Activated T-cell treated with anti-CD3 and anti-CD28 coated beads, Interleukin-2, amount 50 U/mL, for 4 hours (primary cell): ENCODE data around the gene FRK. TPM values are rescaled to one million over a fixed set of nuclear protein-coding genes. Genes with fewer than 3 reads are reported as not detected.
"Not testable (repeated sequence)": the region's sequence is repeated elsewhere in the genome, so short reads cannot be mapped to it uniquely, and the experiment has no call there.

Source experiments
- ATAC-seq, 2 donors: fragments of 200-7000 bp; cut with Tn5 transposase; one replicate each; pipeline ENCODE4 v1.10.0; 2021
- DNase-seq: peaks from one replicate; pipeline ENCODE4 v3.0.0-alpha.2; 2020
- H3K27me3 Mint-ChIP-seq: one replicate; pipeline ENCODE4 v1.8.0; 2021; ENCODE audit warnings: low read depth, mixed read lengths
- H3K36me3 Mint-ChIP-seq: one replicate; pipeline ENCODE4 v1.8.0; 2022; ENCODE audit warnings: mixed read lengths; ENCODE audit not compliant: insufficient read depth
- H3K4me1 Mint-ChIP-seq: one replicate; pipeline ENCODE4 v1.8.0; 2021; ENCODE audit warnings: low read depth, mixed read lengths
- H3K4me3 Mint-ChIP-seq: one replicate; pipeline ENCODE4 v1.8.0; 2021; ENCODE audit warnings: mild to moderate bottlenecking, moderate library complexity, mixed read lengths
- H3K9me3 Mint-ChIP-seq: one replicate; pipeline ENCODE4 v1.8.0; 2021; ENCODE audit warnings: mixed read lengths
- total RNA-seq, 3 donors: library from RNA; stranded (reverse); gene quantifications; one replicate each; pipeline ENCODE4 v1.2.1, GENCODE V29; 2021

FRK gene
- total RNA-seq, 3 donors from 2014 or later = 0.03 to 0.05 (median 0.03) TPM

- Mint-ChIP-seq H3K27me3 (peaks cover 11% of the 10 kb centered on the region), H3K9me3 (no peaks in the 10 kb centered on the region), H3K4me1 (no peaks in the 10 kb centered on the region), H3K4me3 (no peak overlapping the region), H3K36me3 (no peaks in the 10 kb centered on the region)
- DNase-seq (no peak), ATAC-seq (no peak)
Measured at GRCh38 chr6:116062496-116062895, 1.8 kb upstream of the FRK start.

GRCh38 chr6:116059713-116060571 is 749 bp downstream of the FRK start:
- Mint-ChIP-seq H3K4me1 (no peaks in the 10 kb centered on the region), H3K4me3 (no peak overlapping the region), H3K27me3 (peaks cover 6% of the 10 kb centered on the region), H3K36me3 (no peaks in the 10 kb centered on the region), H3K9me3 (no peaks in the 10 kb centered on the region)
- ATAC-seq (no peak), DNase-seq (no peak)

GRCh38 chr6:116057766-116058165 is 2.9 kb downstream of the FRK start:
- no peaks in the 10 kb centered on the region for H3K36me3 Mint-ChIP-seq
- no peaks in the 10 kb centered on the region for H3K9me3 Mint-ChIP-seq
- H3K4me3 Mint-ChIP-seq = no peak overlapping the region
- H3K27me3 Mint-ChIP-seq = peaks cover 6% of the 10 kb centered on the region
- H3K4me1 Mint-ChIP-seq = no peaks in the 10 kb centered on the region
- DNase-seq (no peak), ATAC-seq (no peak)

GRCh38 chr6:116055513-116055912 is 5.2 kb downstream of the FRK start:
- Mint-ChIP-seq H3K9me3 (no peaks in the 10 kb centered on the region), H3K36me3 (no peaks in the 10 kb centered on the region), H3K4me3 (no peak overlapping the region), H3K27me3 (peaks cover 13% of the 10 kb centered on the region), H3K4me1 (no peaks in the 10 kb centered on the region)
- DNase-seq = no peak
- no peak for ATAC-seq

GRCh38 chr6:116051244-116051643 is 9.4 kb downstream of the FRK start:
- peaks cover 10% of the 10 kb centered on the region for H3K27me3 Mint-ChIP-seq
- no peaks in the 10 kb centered on the region for H3K36me3 Mint-ChIP-seq
- no peaks in the 10 kb centered on the region for H3K9me3 Mint-ChIP-seq
- no peaks in the 10 kb centered on the region for H3K4me1 Mint-ChIP-seq
- no peak for ATAC-seq
- no peak overlapping the region for H3K4me3 Mint-ChIP-seq
- no peak for DNase-seq

- H3K27me3 Mint-ChIP-seq = peaks cover 10% of the 10 kb centered on the region
- no peak for DNase-seq
- no peaks in the 10 kb centered on the region for H3K36me3 Mint-ChIP-seq
- H3K4me1 Mint-ChIP-seq = no peaks in the 10 kb centered on the region
- H3K4me3 Mint-ChIP-seq = no peak overlapping the region
- ATAC-seq = no peak
- no peaks in the 10 kb centered on the region for H3K9me3 Mint-ChIP-seq
Measured at GRCh38 chr6:116050737-116051136, 10.0 kb downstream of the FRK start.

- Mint-ChIP-seq H3K36me3 (no peaks in the 10 kb centered on the region), H3K4me3 (no peak overlapping the region), H3K27me3 (peaks cover 10% of the 10 kb centered on the region), H3K4me1 (no peaks in the 10 kb centered on the region), H3K9me3 (no peaks in the 10 kb centered on the region)
- DNase-seq = no peak
- no peak for ATAC-seq
Measured at GRCh38 chr6:116049321-116049720, 11.4 kb downstream of the FRK start.

DNA sequence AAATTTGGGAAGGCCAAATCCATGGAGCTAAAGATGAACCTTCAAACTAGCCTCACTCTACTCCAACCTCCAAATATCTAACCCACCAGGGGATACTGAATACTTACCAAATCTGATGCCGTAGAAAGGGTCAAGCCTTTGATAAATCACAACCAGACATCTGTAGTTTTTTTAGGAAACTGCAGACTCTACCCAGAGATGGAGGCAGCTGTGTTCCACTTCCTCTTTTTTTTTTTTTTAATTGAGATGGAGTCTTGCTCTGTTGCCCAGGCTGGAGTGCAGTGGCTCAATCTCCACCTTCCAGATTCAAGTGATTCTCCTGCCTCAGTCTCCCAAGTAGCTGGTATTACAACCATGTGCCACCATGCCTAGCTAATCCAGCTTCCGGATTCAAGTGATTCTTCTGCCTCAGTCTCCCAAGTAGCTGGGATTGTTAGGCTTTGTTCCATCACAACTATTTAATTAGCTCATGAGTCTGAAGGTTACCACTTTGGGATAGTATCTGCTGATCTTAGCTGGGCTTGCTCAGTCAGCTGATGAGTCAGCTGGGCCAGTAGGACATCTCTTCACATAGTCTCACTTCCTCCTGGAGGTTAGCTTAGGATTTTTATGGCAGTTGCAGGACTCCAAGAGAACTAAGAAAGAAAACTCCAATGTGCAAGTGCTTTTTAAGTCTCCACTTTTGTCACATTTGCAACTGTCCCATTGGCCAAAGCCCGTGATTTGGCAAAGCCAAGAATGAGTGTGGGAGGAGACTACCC is 13.3 kb downstream of the FRK start:
- Mint-ChIP-seq H3K27me3 (peaks cover 17% of the 10 kb centered on the region), H3K9me3 (no peaks in the 10 kb centered on the region), H3K4me1 (no peaks in the 10 kb centered on the region), H3K36me3 (no peaks in the 10 kb centered on the region), H3K4me3 (no peak overlapping the region)
- DNase-seq (no peak), ATAC-seq (no peak)

DNA sequence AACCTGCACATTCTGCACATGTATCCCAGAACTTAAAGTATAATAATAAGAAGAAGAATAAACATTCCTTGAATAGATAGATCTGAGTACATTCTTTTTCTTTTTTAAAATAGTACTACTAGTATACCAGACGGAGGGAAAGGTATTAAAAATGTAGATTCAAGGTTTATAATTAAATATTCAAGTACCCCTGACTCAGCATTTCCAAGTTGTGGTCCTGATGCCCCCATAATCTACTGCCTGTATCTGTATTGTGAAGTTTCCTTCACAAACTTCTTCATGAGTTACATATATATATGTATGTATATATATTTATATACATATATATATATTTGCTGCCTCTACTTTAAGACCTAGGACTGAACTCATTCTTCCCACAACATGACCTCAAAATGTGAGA is 14.0 kb downstream of the FRK start:
- Mint-ChIP-seq H3K4me3 (no peak overlapping the region), H3K9me3 (no peaks in the 10 kb centered on the region), H3K36me3 (no peaks in the 10 kb centered on the region), H3K4me1 (no peaks in the 10 kb centered on the region), H3K27me3 (peaks cover 19% of the 10 kb centered on the region)
- no peak for DNase-seq
- no peak for ATAC-seq

DNA sequence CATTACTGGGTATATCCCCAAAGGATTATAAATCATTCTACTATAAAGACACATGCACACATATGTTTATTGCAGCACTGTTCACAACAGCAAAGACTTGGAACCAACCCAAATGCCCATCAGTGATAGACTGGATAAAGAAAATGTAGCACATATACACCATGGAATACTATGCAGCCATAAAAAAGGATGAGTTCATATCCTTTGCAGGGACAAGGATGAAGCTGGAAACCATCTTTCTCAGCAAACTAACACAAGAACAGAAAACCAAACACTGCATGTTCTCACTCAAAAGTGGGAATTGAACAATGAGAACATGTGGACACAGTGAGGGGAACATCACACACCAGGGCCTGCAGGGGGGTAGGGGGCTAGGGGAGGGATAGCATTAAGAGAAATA is 14.4 kb downstream of the FRK start:
- H3K27me3 Mint-ChIP-seq = peaks cover 21% of the 10 kb centered on the region
- H3K36me3 Mint-ChIP-seq, ATAC-seq, H3K9me3 Mint-ChIP-seq, H3K4me3 Mint-ChIP-seq, H3K4me1 Mint-ChIP-seq, DNase-seq: not testable (repeated sequence)

- no peaks in the 10 kb centered on the region for H3K36me3 Mint-ChIP-seq
- no peaks in the 10 kb centered on the region for H3K4me1 Mint-ChIP-seq
- no peak overlapping the region for H3K4me3 Mint-ChIP-seq
- ATAC-seq = no peak
- H3K9me3 Mint-ChIP-seq = no peaks in the 10 kb centered on the region
- no peak for DNase-seq
- H3K27me3 Mint-ChIP-seq = peaks cover 16% of the 10 kb centered on the region
Measured at GRCh38 chr6:116041934-116042333, 18.8 kb downstream of the FRK start.

DNA sequence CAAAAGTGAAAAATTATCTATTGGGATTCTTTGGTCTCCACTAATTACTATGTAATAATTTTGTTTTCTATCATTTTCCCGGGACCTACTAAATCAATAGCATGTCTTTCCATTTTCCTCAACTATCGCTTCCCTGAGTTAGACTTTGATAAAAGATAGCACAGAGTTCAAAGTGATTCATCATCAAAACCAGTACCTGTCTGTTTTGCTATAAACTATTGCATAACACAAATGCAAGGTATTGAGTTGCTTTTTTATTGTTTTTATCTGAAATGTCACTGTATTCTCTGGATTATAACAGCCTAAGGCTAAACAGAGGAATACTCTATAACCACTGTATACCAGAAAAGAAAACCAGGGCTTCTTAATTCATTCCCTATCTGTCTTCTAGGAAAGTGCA is 19.7 kb downstream of the FRK start:
- Mint-ChIP-seq H3K27me3 (peaks cover 16% of the 10 kb centered on the region), H3K9me3 (no peaks in the 10 kb centered on the region), H3K4me1 (no peaks in the 10 kb centered on the region), H3K36me3 (no peaks in the 10 kb centered on the region), H3K4me3 (no peak overlapping the region)
- DNase-seq (no peak), ATAC-seq (no peak)

DNA sequence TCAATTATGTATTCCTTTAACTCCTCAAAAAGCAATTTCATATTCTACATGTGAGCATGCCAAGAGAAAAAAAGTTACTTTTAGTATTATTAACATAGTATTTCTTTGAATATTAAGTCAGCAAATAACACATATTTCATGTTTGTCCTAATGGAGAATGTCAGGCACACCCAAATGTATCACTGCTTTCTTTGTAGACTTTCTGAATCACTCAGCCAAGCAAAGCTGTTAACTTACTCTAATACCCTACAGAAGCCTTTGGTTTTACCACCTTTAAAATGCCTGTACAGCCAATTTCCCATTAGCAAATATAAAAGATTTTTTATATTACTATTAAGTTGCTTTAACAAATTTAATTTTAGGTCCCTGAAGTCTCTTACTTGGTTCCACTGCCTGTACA is 23.8 kb downstream of the FRK start:
- H3K9me3 Mint-ChIP-seq = no peaks in the 10 kb centered on the region
- no peak overlapping the region for H3K4me3 Mint-ChIP-seq
- ATAC-seq = no peak
- H3K4me1 Mint-ChIP-seq = no peaks in the 10 kb centered on the region
- peaks cover 13% of the 10 kb centered on the region for H3K27me3 Mint-ChIP-seq
- no peak for DNase-seq
- no peaks in the 10 kb centered on the region for H3K36me3 Mint-ChIP-seq

DNA sequence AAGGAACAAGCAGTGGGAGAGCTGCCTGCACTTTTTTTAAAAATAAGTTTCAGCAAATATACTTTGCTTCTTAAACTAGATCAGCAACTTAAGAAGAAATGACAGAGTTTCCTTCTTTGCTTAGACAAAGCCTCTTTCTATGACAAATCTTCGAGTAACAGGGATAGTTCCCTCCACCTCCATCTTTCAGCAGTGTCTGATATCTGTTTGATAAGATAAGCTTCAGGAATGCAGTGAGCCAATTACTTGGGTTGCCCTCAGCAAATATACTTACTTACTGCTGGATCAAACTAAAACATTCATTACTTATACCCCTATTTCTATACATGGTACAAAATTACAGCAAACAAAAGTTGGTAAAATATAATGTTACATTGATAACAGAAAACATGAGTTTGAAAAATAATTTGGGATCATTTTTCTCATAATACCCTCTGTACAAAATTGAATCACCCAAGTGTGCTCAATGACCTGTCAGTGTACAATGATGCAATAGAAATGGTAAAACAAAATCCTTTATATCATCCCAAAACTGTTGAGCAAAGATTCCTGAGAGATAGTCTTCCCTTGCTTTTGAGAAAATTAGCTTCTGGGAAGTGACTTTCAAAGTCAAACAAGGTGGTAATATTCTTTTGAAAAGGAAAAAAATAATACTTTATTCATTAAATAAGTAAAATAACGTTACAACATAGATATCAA is 24.5 kb downstream of the FRK start:
- DNase-seq = no peak
- no peak for ATAC-seq
- H3K4me1 Mint-ChIP-seq = no peaks in the 10 kb centered on the region
- no peak overlapping the region for H3K4me3 Mint-ChIP-seq
- H3K36me3 Mint-ChIP-seq = no peaks in the 10 kb centered on the region
- no peaks in the 10 kb centered on the region for H3K9me3 Mint-ChIP-seq
- peaks cover 10% of the 10 kb centered on the region for H3K27me3 Mint-ChIP-seq
